Naive B cell (primary cell): Measurements from ENCODE around the gene LAYN. TPM values are rescaled to one million over a fixed set of nuclear protein-coding genes. Genes with fewer than 3 reads are reported as not detected.
A peak's percentile ranks its signal among the peaks of the same experiment; 100 is the strongest.

ENCODE experiments used
- ATAC-seq, 2 donors: fragments of 150-1000 bp; cut with Tn5 transposase; 2 replicates each; pipeline ENCODE4 v1.10.0; 2021; ENCODE audit warnings: low read depth in 2 of 2, mild to moderate bottlenecking in 2 of 2, moderate library complexity in 2 of 2
- DNase-seq: peaks from one replicate; pipeline ENCODE4 v3.0.0; 2022
- H3K27ac Mint-ChIP-seq, 6 donors: one replicate each; pipeline ENCODE4 v1.8.0; 2020 to 2022; ENCODE audit warnings: mild to moderate bottlenecking in 6 of 6, mixed read lengths in 6 of 6, moderate library complexity in 5 of 6, inconsistent platforms in 2 of 6
- H3K27me3 Mint-ChIP-seq, 3 donors: one replicate each; pipeline ENCODE4 v1.8.0; 2021 to 2022; ENCODE audit warnings: mixed read lengths in 3 of 3, mild to moderate bottlenecking in 1 of 3
- H3K36me3 Mint-ChIP-seq, 2 donors: one replicate each; pipeline ENCODE4 v1.8.0; 2020 to 2022; ENCODE audit warnings: mixed read lengths in 2 of 2, inconsistent platforms in 1 of 2, mild to moderate bottlenecking in 1 of 2
- H3K4me1 Mint-ChIP-seq, 3 donors: one replicate each; pipeline ENCODE4 v1.8.0; 2020 to 2022; ENCODE audit warnings: mixed read lengths in 3 of 3, inconsistent platforms in 1 of 3, mild to moderate bottlenecking in 1 of 3, moderate library complexity in 1 of 3
- H3K4me3 Mint-ChIP-seq, 8 donors: one replicate each; pipeline ENCODE4 v1.8.0; 2020 to 2022; ENCODE audit warnings: mild to moderate bottlenecking in 8 of 8, mixed read lengths in 8 of 8, moderate library complexity in 8 of 8, inconsistent platforms in 2 of 8
- H3K9me3 Mint-ChIP-seq, 7 donors: one replicate each; pipeline ENCODE4 v1.8.0; 2020 to 2022; ENCODE audit warnings: mixed read lengths in 7 of 7, mild to moderate bottlenecking in 5 of 7, inconsistent platforms in 2 of 7, moderate library complexity in 1 of 7
- polyA plus RNA-seq, 6 donors: library from polyadenylated mRNA; unstranded; fragments of 300-500 nt; fragmentation: Illumina TruSeq; gene quantifications; one replicate each; pipeline ENCODE4 v1.2.3, GENCODE V29; 2021; ENCODE audit warnings: low read depth in 6 of 6

LAYN gene
- polyA plus RNA-seq, 6 donors from 2014 or later, result not detected

- ATAC-seq, result no peak
- Mint-ChIP-seq H3K27me3 (no peaks in the 10 kb centered on the region), H3K27ac (peak overlapping the region in 3 of 6 donors; percentile 12 to 76 (median 60)), H3K36me3 (no peaks in the 10 kb centered on the region), H3K9me3 (no peaks in the 10 kb centered on the region), H3K4me3 (no peak overlapping the region), H3K4me1 (peaks cover 6 to 13% (median 8%) of the 10 kb centered on the region in 3 donors)
- DNase-seq, result no peak
These were observed 57.6 kb downstream of the LAYN start for GRCh38 chr11:111598148-111598547.

GRCh38 chr11:111598559-111598958, 58.0 kb downstream of the LAYN start:
- ATAC-seq (no peak), DNase-seq (no peak)
- no peaks in the 10 kb centered on the region for H3K9me3 Mint-ChIP-seq
- H3K27ac Mint-ChIP-seq, result peak overlapping the region in 1 of 6 donors; percentile 76
- H3K27me3 Mint-ChIP-seq, result no peaks in the 10 kb centered on the region
- H3K4me1 Mint-ChIP-seq, result peaks cover 10 to 17% (median 12%) of the 10 kb centered on the region in 3 donors
- H3K4me3 Mint-ChIP-seq, result peak overlapping the region in 1 of 8 donors; percentile 48
- H3K36me3 Mint-ChIP-seq, result no peaks in the 10 kb centered on the region

GRCh38 chr11:111601636-111601978, 61.1 kb downstream of the LAYN start:
- Mint-ChIP-seq H3K9me3 (no peaks in the 10 kb centered on the region), H3K27ac (peak overlapping the region; percentile 86 to 99 (median 98)), H3K4me1 (peaks cover 20 to 28% (median 20%) of the 10 kb centered on the region in 3 donors), H3K27me3 (no peaks in the 10 kb centered on the region), H3K4me3 (peak overlapping the region; percentile 88 to 97 (median 94)), H3K36me3 (no peaks in the 10 kb centered on the region)
- ATAC-seq, result no peak
- DNase-seq, result no peak

GRCh38 chr11:111601979-111602864, 61.7 kb downstream of the LAYN start, which contains the start of gene SIK2:
Gene SIK2 (plus strand): TSS chr11:111602449. CDS start chr11:111602564, 115 bp downstream.
- Mint-ChIP-seq H3K4me1 (peaks cover 20 to 28% (median 20%) of the 10 kb centered on the region in 3 donors), H3K36me3 (no peaks in the 10 kb centered on the region)

GRCh38 chr11:111602865-111603610, 62.5 kb downstream of the LAYN start:
- Mint-ChIP-seq H3K27me3 (no peaks in the 10 kb centered on the region), H3K4me3 (peak overlapping the region; percentile 88 to 97 (median 95)), H3K27ac (peak overlapping the region; percentile 98 to 99 (median 98)), H3K9me3 (no peaks in the 10 kb centered on the region), H3K4me1 (peaks cover 20 to 28% (median 20%) of the 10 kb centered on the region in 3 donors), H3K36me3 (no peaks in the 10 kb centered on the region)
- ATAC-seq, result peak; percentile 2
- peak; percentile 38 for DNase-seq

More at GRCh38 chr11:111601979-111602864, 61.7 kb downstream of the LAYN start, which contains the start of gene SIK2:
- DNase-seq (peak; percentile 91), ATAC-seq (peak; percentile 82)
- Mint-ChIP-seq H3K27ac (peak within 1 kb of the TSS; percentile 98 to 99 (median 99)), H3K9me3 (no peaks in the 10 kb centered on the region), H3K27me3 (no peaks in the 10 kb centered on the region), H3K4me3 (peak within 1 kb of the TSS; percentile 88 to 97 (median 95))

- DNase-seq (no peak), ATAC-seq (no peak)
- H3K9me3 Mint-ChIP-seq, result no peaks in the 10 kb centered on the region
- no peaks in the 10 kb centered on the region for H3K36me3 Mint-ChIP-seq
- peak overlapping the region; percentile 98 to 99 (median 98) for H3K27ac Mint-ChIP-seq
- peaks cover 20 to 28% (median 20%) of the 10 kb centered on the region in 3 donors for H3K4me1 Mint-ChIP-seq
- H3K27me3 Mint-ChIP-seq, result no peaks in the 10 kb centered on the region
- peak overlapping the region; percentile 88 to 97 (median 95) for H3K4me3 Mint-ChIP-seq
These were observed 63.2 kb downstream of the LAYN start for GRCh38 chr11:111603611-111604130.

- peak overlapping the region in 5 of 6 donors; percentile 6 to 99 (median 98) for H3K27ac Mint-ChIP-seq
- peaks cover 20 to 28% (median 20%) of the 10 kb centered on the region in 3 donors for H3K4me1 Mint-ChIP-seq
- ATAC-seq, result no peak
- DNase-seq, result peak; percentile 39
- H3K4me3 Mint-ChIP-seq, result peak overlapping the region in 4 of 8 donors; percentile 88 to 97 (median 95)
- no peaks in the 10 kb centered on the region for H3K27me3 Mint-ChIP-seq
- H3K36me3 Mint-ChIP-seq, result no peaks in the 10 kb centered on the region
- no peaks in the 10 kb centered on the region for H3K9me3 Mint-ChIP-seq
These were observed 64.0 kb downstream of the LAYN start for GRCh38 chr11:111604392-111605009.

GRCh38 chr11:111605681-111606080, 65.2 kb downstream of the LAYN start:
- peak overlapping the region in 2 of 6 donors; percentile 16 to 69 for H3K27ac Mint-ChIP-seq
- DNase-seq, result no peak
- no peaks in the 10 kb centered on the region for H3K36me3 Mint-ChIP-seq
- H3K9me3 Mint-ChIP-seq, result no peaks in the 10 kb centered on the region
- no peak overlapping the region for H3K4me3 Mint-ChIP-seq
- no peak for ATAC-seq
- H3K4me1 Mint-ChIP-seq, result peaks cover 20 to 28% (median 20%) of the 10 kb centered on the region in 3 donors
- no peaks in the 10 kb centered on the region for H3K27me3 Mint-ChIP-seq

- H3K27ac Mint-ChIP-seq, result no peak overlapping the region
- no peak for DNase-seq
- H3K4me1 Mint-ChIP-seq, result peaks cover 20 to 24% (median 20%) of the 10 kb centered on the region in 3 donors
- no peaks in the 10 kb centered on the region for H3K9me3 Mint-ChIP-seq
- H3K36me3 Mint-ChIP-seq, result no peaks in the 10 kb centered on the region
- no peak for ATAC-seq
- no peak overlapping the region for H3K4me3 Mint-ChIP-seq
- no peaks in the 10 kb centered on the region for H3K27me3 Mint-ChIP-seq
These were observed 66.5 kb downstream of the LAYN start for GRCh38 chr11:111606986-111607385.

GRCh38 chr11:111607751-111608150, 67.2 kb downstream of the LAYN start:
- ATAC-seq (no peak), DNase-seq (no peak)
- Mint-ChIP-seq H3K4me1 (peaks cover 20 to 27% (median 20%) of the 10 kb centered on the region in 3 donors), H3K9me3 (no peaks in the 10 kb centered on the region), H3K27ac (peak overlapping the region in 1 of 6 donors; percentile 61), H3K36me3 (no peaks in the 10 kb centered on the region), H3K27me3 (no peaks in the 10 kb centered on the region), H3K4me3 (no peak overlapping the region)
